Jurkat, Clone E6-1 (cell line): ENCODE measurements around the gene MED9.

Experiments used
- DNase-seq: peaks from one replicate; pipeline ENCODE4 v3.0.0-alpha.2; 2011; ENCODE audit warnings: low read depth, low spot score
- H3K4me3 ChIP-seq: 2 replicates; pipeline ENCODE4 v1.5.1; 2011; ENCODE audit warnings: mild to moderate bottlenecking, low read length, control low read depth, moderate library complexity

MED9 gene

GRCh38 chr17:17525311-17525710, 48.5 kb downstream of the MED9 start:
- H3K4me3 ChIP-seq, result no peak overlapping the region
- DNase-seq, result no peak

- no peak overlapping the region for H3K4me3 ChIP-seq
- no peak for DNase-seq
These were observed 49.2 kb downstream of the MED9 start for GRCh38 chr17:17525956-17526355.

- DNase-seq, result no peak
- no peak overlapping the region for H3K4me3 ChIP-seq
These were observed 49.6 kb downstream of the MED9 start for GRCh38 chr17:17526369-17526768.

- no peak overlapping the region for H3K4me3 ChIP-seq
- no peak for DNase-seq
These were observed 50.7 kb downstream of the MED9 start for GRCh38 chr17:17527534-17527933.

GRCh38 chr17:17527956-17528500, 51.2 kb downstream of the MED9 start:
- H3K4me3 ChIP-seq, result no peak overlapping the region
- DNase-seq, result no peak

GRCh38 chr17:17528696-17529652, 52.2 kb downstream of the MED9 start:
- no peak overlapping the region for H3K4me3 ChIP-seq
- no peak for DNase-seq

- DNase-seq, result no peak
- H3K4me3 ChIP-seq, result no peak overlapping the region
These were observed 54.4 kb downstream of the MED9 start for GRCh38 chr17:17531156-17531555.

GRCh38 chr17:17532991-17533390, 56.2 kb downstream of the MED9 start:
- no peak for DNase-seq
- H3K4me3 ChIP-seq, result no peak overlapping the region

- H3K4me3 ChIP-seq, result no peak overlapping the region
- no peak for DNase-seq
These were observed 57.2 kb downstream of the MED9 start for GRCh38 chr17:17533901-17534441.

GRCh38 chr17:17535957-17536356, 59.2 kb downstream of the MED9 start:
- H3K4me3 ChIP-seq, result no peak overlapping the region
- no peak for DNase-seq

- no peak overlapping the region for H3K4me3 ChIP-seq
These were observed 59.9 kb downstream of the MED9 start for GRCh38 chr17:17536702-17537101.

GRCh38 chr17:17537311-17538099, 60.7 kb downstream of the MED9 start:
- no peak for DNase-seq
- H3K4me3 ChIP-seq, result no peak overlapping the region

More at GRCh38 chr17:17536702-17537101, 59.9 kb downstream of the MED9 start:
- no peak for DNase-seq

GRCh38 chr17:17538417-17539391, 61.9 kb downstream of the MED9 start:
- DNase-seq, result no peak
- no peak overlapping the region for H3K4me3 ChIP-seq

GRCh38 chr17:17539591-17539990, 62.8 kb downstream of the MED9 start:
- DNase-seq, result no peak
- no peak overlapping the region for H3K4me3 ChIP-seq

- DNase-seq, result no peak
- H3K4me3 ChIP-seq, result no peak overlapping the region
These were observed 63.6 kb downstream of the MED9 start for GRCh38 chr17:17540278-17540906.

- DNase-seq, result no peak
- H3K4me3 ChIP-seq, result no peak overlapping the region
These were observed 64.3 kb downstream of the MED9 start for GRCh38 chr17:17540935-17541639.

GRCh38 chr17:17541640-17542001, 64.8 kb downstream of the MED9 start:
- no peak overlapping the region for H3K4me3 ChIP-seq
- DNase-seq, result no peak
